Loucy (cell line): Measurements from ENCODE around the gene ABCB1.

Experiments
- EZH2phosphoT487 ChIP-seq: fragments of 200-600 bp; IDR thresholded peaks from 2 replicates; pipeline ENCODE4 v1.6.1; 2018; ENCODE audit warnings: antibody characterized with exemption, mild to moderate bottlenecking, moderate library complexity, borderline replicate concordance
- TF ChIP-seq, protein P1 (sequence below): fragments of 200-600 bp; sonication (generic); conservative IDR thresholded peaks from 2 replicates; pipeline ENCODE4 v1.5.1; 2014; ENCODE audit warnings: mild to moderate bottlenecking, antibody characterized with exemption, low read length

DNA sequence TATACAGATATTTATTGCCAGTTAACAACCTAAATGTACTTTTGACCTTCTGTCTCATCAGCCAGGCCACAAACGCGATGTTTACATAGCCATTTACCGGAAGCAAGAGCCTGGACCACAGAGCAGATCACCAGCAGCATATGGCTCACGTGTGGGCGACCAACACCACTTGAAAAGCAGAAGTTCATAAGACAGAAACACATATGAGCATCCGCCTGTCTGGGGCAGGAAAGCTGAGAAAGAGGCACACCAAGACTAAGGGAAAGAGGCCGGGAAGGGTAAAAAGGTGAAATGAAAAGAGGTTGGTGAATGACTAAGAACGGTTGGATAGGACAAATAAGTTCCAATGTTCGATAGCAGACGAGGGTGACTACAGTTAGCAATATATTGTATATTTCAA lies 1.3 kb downstream of the ABCB1 start:
- TF ChIP-seq, protein P1, sequence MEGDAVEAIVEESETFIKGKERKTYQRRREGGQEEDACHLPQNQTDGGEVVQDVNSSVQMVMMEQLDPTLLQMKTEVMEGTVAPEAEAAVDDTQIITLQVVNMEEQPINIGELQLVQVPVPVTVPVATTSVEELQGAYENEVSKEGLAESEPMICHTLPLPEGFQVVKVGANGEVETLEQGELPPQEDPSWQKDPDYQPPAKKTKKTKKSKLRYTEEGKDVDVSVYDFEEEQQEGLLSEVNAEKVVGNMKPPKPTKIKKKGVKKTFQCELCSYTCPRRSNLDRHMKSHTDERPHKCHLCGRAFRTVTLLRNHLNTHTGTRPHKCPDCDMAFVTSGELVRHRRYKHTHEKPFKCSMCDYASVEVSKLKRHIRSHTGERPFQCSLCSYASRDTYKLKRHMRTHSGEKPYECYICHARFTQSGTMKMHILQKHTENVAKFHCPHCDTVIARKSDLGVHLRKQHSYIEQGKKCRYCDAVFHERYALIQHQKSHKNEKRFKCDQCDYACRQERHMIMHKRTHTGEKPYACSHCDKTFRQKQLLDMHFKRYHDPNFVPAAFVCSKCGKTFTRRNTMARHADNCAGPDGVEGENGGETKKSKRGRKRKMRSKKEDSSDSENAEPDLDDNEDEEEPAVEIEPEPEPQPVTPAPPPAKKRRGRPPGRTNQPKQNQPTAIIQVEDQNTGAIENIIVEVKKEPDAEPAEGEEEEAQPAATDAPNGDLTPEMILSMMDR, result no peak
- TF ChIP-seq EZH2phosphoT487, result no peak
